Erythroblast (primary cell): ENCODE results near the gene RHBDL1.

ENCODE experiments used
- GATA1 ChIP-seq: IDR thresholded peaks from 2 replicates; pipeline ENCODE4 v1.6.1; 2011; ENCODE audit warnings: low read depth, mild to moderate bottlenecking, control low read depth, low read length, moderate library complexity
- POLR2A ChIP-seq: IDR thresholded peaks from 2 replicates; pipeline ENCODE4 v1.6.1; 2011; ENCODE audit warnings: mild to moderate bottlenecking, low read length

DNA sequence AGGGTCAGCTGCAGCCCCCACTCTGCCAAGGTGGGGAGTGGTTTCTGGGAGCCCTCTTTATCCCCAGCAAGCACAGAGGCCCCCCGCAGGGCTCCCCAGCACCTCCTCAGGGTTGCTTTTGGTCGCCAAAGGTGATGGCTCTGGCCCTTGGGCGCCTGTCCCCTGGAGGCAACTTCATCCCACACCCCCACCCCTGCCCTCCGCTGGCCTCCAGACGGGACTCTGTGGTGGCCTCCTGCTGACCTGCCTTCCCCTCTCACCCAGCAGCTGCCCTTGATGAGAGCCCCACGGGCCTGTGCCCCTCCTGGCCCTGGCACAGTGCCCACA lies 15.4 kb upstream of the RHBDL1 start:
- TF ChIP-seq POLR2A (no peak), GATA1 (no peak)
